ENCODE measurements around the gene MBLAC2. TPM values are rescaled to one million over a fixed set of nuclear protein-coding genes. Genes with fewer than 3 reads are reported as not detected.

The MBLAC2 gene
- total RNA-seq, 2 donors from 2014 or later, result 6.0 to 13.8 TPM

GRCh38 chr5:90475436-90475980 lies 937 bp upstream of the MBLAC2 start:
- H3K4me1 ChIP-seq, result peaks cover 22% of the 10 kb centered on the region
- ATAC-seq, result no peak
- intact Hi-C loops (cut with DNase I), result no loop called here
- WGBS, 2 donors, result 69% methylated on average over 17 of the region's 17 CpGs
- H3K27me3 ChIP-seq, result no peaks in the 10 kb centered on the region
- TF ChIP-seq CTCF (IDR thresholded peaks at IDR 0.05) (no peak), POLR2A (IDR thresholded peaks at IDR 0.05) (no peak)
- H3K27ac ChIP-seq, result no peak overlapping the region
- H3K9me3 ChIP-seq, result no peaks in the 10 kb centered on the region
- H3K4me3 ChIP-seq, result no peak overlapping the region
- no peak for DNase-seq
- no peaks in the 10 kb centered on the region for H3K36me3 ChIP-seq (replicated peaks in 1 of 2; ENCODE audit: insufficient read depth in 1 of 2, low read depth in 2 of 2)

- H3K4me3 ChIP-seq, result peak overlapping the region; percentile 33 to 63
- H3K27ac ChIP-seq, result peak overlapping the region; percentile 74 to 91 (median 86)
- DNase-seq, result peak; percentile 29 to 46 (median 38)
- H3K9me3 ChIP-seq, result no peaks in the 10 kb centered on the region
- 1 to 2% methylated on average over 6 to 54 of the region's 56 CpGs for WGBS, 2 donors
- TF ChIP-seq CTCF (IDR thresholded peaks at IDR 0.05), result no peak
- TF ChIP-seq POLR2A (IDR thresholded peaks at IDR 0.05), result peak in 2 of 3 donors; percentile 4 to 10
- peaks cover 22% of the 10 kb centered on the region for H3K4me1 ChIP-seq
- no peaks in the 10 kb centered on the region for H3K36me3 ChIP-seq (replicated peaks in 1 of 2; ENCODE audit: insufficient read depth in 1 of 2, low read depth in 2 of 2)
- ATAC-seq, result peak; percentile 41
- H3K27me3 ChIP-seq, result no peaks in the 10 kb centered on the region
- intact Hi-C loops (cut with DNase I), result no loop called here
Observed at GRCh38 chr5:90473396-90474234, 956 bp downstream of the MBLAC2 start.

GRCh38 chr5:90472783-90473395 lies 1.7 kb downstream of the MBLAC2 start:
- Histone ChIP-seq H3K27me3 (no peaks in the 10 kb centered on the region), H3K36me3 (replicated peaks in 1 of 2; ENCODE audit: insufficient read depth in 1 of 2, low read depth in 2 of 2) (no peaks in the 10 kb centered on the region), H3K4me3 (peak overlapping the region; percentile 33 to 63), H3K27ac (peak overlapping the region in 3 of 4 donors; percentile 74 to 91 (median 90)), H3K9me3 (no peaks in the 10 kb centered on the region), H3K4me1 (peaks cover 22% of the 10 kb centered on the region)
- DNase-seq (no peak), ATAC-seq (no peak)
- TF ChIP-seq CTCF (IDR thresholded peaks at IDR 0.05), result no peak
- TF ChIP-seq POLR2A (IDR thresholded peaks at IDR 0.05), result no peak
- intact Hi-C loops (cut with DNase I), result no loop called here
- 20 to 22% methylated on average over 9 of the region's 9 CpGs for WGBS, 2 donors

GRCh38 chr5:90461288-90461687 lies 13.3 kb downstream of the MBLAC2 start:
- intact Hi-C loops (cut with DNase I), result no loop called here

More at GRCh38 chr5:90461288-90461687, 13.3 kb downstream of the MBLAC2 start:
- no peak overlapping the region for H3K4me3 ChIP-seq
- DNase-seq (no peak), ATAC-seq (no peak)
- TF ChIP-seq POLR2A (IDR thresholded peaks at IDR 0.05), result no peak
- TF ChIP-seq CTCF (IDR thresholded peaks at IDR 0.05), result no peak
- H3K4me1 ChIP-seq, result peaks cover 9% of the 10 kb centered on the region
- no peaks in the 10 kb centered on the region for H3K36me3 ChIP-seq (replicated peaks in 1 of 2; ENCODE audit: insufficient read depth in 1 of 2, low read depth in 2 of 2)
- H3K27me3 ChIP-seq, result no peaks in the 10 kb centered on the region
- H3K9me3 ChIP-seq, result no peaks in the 10 kb centered on the region
- H3K27ac ChIP-seq, result no peak overlapping the region
- WGBS, 2 donors, result 75 to 78% methylated on average over 4 of the region's 4 CpGs

All from body of pancreas (tissue), 4 donors.